Activated B cell treated with CpG ODN at 0.5 μM for 24 hours (primary cell): Measurements from ENCODE around the gene AVPR1B. TPM values are rescaled to one million over a fixed set of nuclear protein-coding genes. Genes with fewer than 3 reads are reported as not detected.

ENCODE experiments used
- ATAC-seq: fragments of 200-7000 bp; cut with Tn5 transposase; one replicate; pipeline ENCODE4 v1.10.0; 2021; ENCODE audit warnings: low read depth, mild to moderate bottlenecking, moderate library complexity
- CTCF ChIA-PET: fragments of 350-600 bp; sonication (Branson Sonifier 250); formaldehyde crosslinking; loops from one replicate; lab custom pipeline; 2021; ENCODE audit warnings: antibody characterized with exemption; lab: Charles Lee
- POLR2A ChIA-PET: fragments of 350-600 bp; sonication (Branson Sonifier 250); formaldehyde crosslinking; loops from one replicate; lab custom pipeline; 2021; ENCODE audit warnings: antibody characterized with exemption; lab: Charles Lee
- DNase-seq: peaks from one replicate; pipeline ENCODE4 v3.0.0; 2022
- H3K27ac Mint-ChIP-seq: one replicate; pipeline ENCODE4 v1.8.0; 2020; ENCODE audit warnings: mixed read lengths
- H3K27me3 Mint-ChIP-seq: one replicate; pipeline ENCODE4 v1.8.0; 2021; ENCODE audit warnings: mixed read lengths
- H3K36me3 Mint-ChIP-seq: one replicate; pipeline ENCODE4 v1.8.0; 2021; ENCODE audit warnings: low read depth, mixed read lengths
- H3K4me1 Mint-ChIP-seq: one replicate; pipeline ENCODE4 v1.8.0; 2021; ENCODE audit warnings: mixed read lengths
- H3K4me3 Mint-ChIP-seq: one replicate; pipeline ENCODE4 v1.8.0; 2020; ENCODE audit warnings: mild to moderate bottlenecking, mixed read lengths
- H3K9me3 Mint-ChIP-seq: one replicate; pipeline ENCODE4 v1.8.0; 2020; ENCODE audit warnings: mixed read lengths
- CTCF ChIP-seq: fragments of 200-600 bp; IDR thresholded peaks from one replicate; pipeline ENCODE4 v1.8.0; 2022; ENCODE audit warnings: antibody characterized with exemption, mild to moderate bottlenecking
- intact Hi-C: fragments of 100-400 bp; cut with micrococcal nuclease; formaldehyde crosslinking; loops from one replicate; pipeline ENCODE4 v1.15.1; 2024
- total RNA-seq: library from RNA; stranded (reverse); gene quantifications from 2 replicates; pipeline ENCODE4 v1.2.3, GENCODE V29; 2022

The AVPR1B gene
- total RNA-seq, 1 donor from 2014 or later: not detected

- Mint-ChIP-seq H3K4me3 (no peak overlapping the region), H3K36me3 (no peaks in the 10 kb centered on the region), H3K27ac (no peak overlapping the region), H3K4me1 (peaks cover 39% of the 10 kb centered on the region), H3K27me3 (no peaks in the 10 kb centered on the region), H3K9me3 (no peaks in the 10 kb centered on the region)
- DNase-seq: no peak
- CTCF ChIA-PET: interaction anchor here (1.6 to 6.2 kb wide), 2 partner anchors 51 to 104 kb away, joined by 5 to 28 read pairs; no protein-coding TSS in a partner anchor
- no peak for TF ChIP-seq CTCF
- POLR2A ChIA-PET: no interaction called here
- intact Hi-C loops: no loop called here
- ATAC-seq: no peak
These were observed 35.3 kb downstream of the AVPR1B start for GRCh38 chr1:206081856-206082255.

GRCh38 chr1:206080026-206080820, 37.0 kb downstream of the AVPR1B start:
- ATAC-seq: no peak

GRCh38 chr1:206079135-206079534, 38.1 kb downstream of the AVPR1B start:
- Mint-ChIP-seq H3K36me3 (peaks cover 8% of the 10 kb centered on the region), H3K27me3 (no peaks in the 10 kb centered on the region), H3K27ac (no peak overlapping the region), H3K4me3 (no peak overlapping the region), H3K4me1 (peaks cover 44% of the 10 kb centered on the region), H3K9me3 (no peaks in the 10 kb centered on the region)
- no peak for ATAC-seq
- no peak for DNase-seq
- no peak for TF ChIP-seq CTCF
- intact Hi-C loops: no loop called here
- CTCF ChIA-PET: interaction anchor here (1.1 to 6.2 kb wide), 2 partner anchors 14 to 48 kb away, joined by 3 to 28 read pairs; no protein-coding TSS in a partner anchor
- POLR2A ChIA-PET: interaction anchor here (2.2 kb wide), 1 partner anchor 11 kb away, joined by 7 read pairs; no protein-coding TSS in a partner anchor

More at GRCh38 chr1:206080026-206080820, 37.0 kb downstream of the AVPR1B start:
- intact Hi-C loops: no loop called here
- no peak for TF ChIP-seq CTCF
- Mint-ChIP-seq H3K27me3 (no peaks in the 10 kb centered on the region), H3K4me1 (peaks cover 39% of the 10 kb centered on the region), H3K27ac (peak overlapping the region; percentile 10), H3K36me3 (no peaks in the 10 kb centered on the region), H3K9me3 (no peaks in the 10 kb centered on the region), H3K4me3 (no peak overlapping the region)
- ChIA-PET POLR2A (interaction anchor here (0.7 to 2.2 kb wide), 6 partner anchors 11 to 50 kb away, joined by 3 to 7 read pairs (median 4); no protein-coding TSS in a partner anchor), CTCF (interaction anchor here (0.9 to 6.2 kb wide), 3 partner anchors 46 to 49 kb away, joined by 3 to 28 read pairs (median 3); no protein-coding TSS in a partner anchor)
- DNase-seq: no peak

- H3K4me3 Mint-ChIP-seq: no peak overlapping the region
- intact Hi-C loops: no loop called here
- H3K27ac Mint-ChIP-seq: peak overlapping the region; percentile 41
- CTCF ChIA-PET: interaction anchor here (1.0 to 2.4 kb wide), 4 partner anchors 31 to 99 kb away, joined by 3 to 8 read pairs (median 6); no protein-coding TSS in a partner anchor
- POLR2A ChIA-PET: interaction anchor here (0.5 to 1.3 kb wide), 3 partner anchors 27 to 951 kb away, joined by 3 to 8 read pairs (median 3); no protein-coding TSS in a partner anchor
- ATAC-seq (no peak), DNase-seq (no peak)
- H3K4me1 Mint-ChIP-seq: peaks cover 27% of the 10 kb centered on the region
- H3K36me3 Mint-ChIP-seq: peaks cover 27% of the 10 kb centered on the region
- no peaks in the 10 kb centered on the region for H3K27me3 Mint-ChIP-seq
- TF ChIP-seq CTCF: no peak
- H3K9me3 Mint-ChIP-seq: no peaks in the 10 kb centered on the region
These were observed 41.1 kb downstream of the AVPR1B start for GRCh38 chr1:206075786-206076755.
